HG03565 (cell line): Measurements from ENCODE around the gene RAB3GAP2.
"Not testable (repeated sequence)": the region's sequence is repeated elsewhere in the genome, so short reads cannot be mapped to it uniquely, and the experiment has no call there.

ENCODE experiments used
- ATAC-seq: cut with Tn5 transposase; IDR thresholded peaks from one replicate; pipeline ENCODE4 v1.9.1; 2021; ENCODE audit warnings: mild to moderate bottlenecking, moderate library complexity; ENCODE audit not compliant: unreplicated experiment

Gene RAB3GAP2

DNA sequence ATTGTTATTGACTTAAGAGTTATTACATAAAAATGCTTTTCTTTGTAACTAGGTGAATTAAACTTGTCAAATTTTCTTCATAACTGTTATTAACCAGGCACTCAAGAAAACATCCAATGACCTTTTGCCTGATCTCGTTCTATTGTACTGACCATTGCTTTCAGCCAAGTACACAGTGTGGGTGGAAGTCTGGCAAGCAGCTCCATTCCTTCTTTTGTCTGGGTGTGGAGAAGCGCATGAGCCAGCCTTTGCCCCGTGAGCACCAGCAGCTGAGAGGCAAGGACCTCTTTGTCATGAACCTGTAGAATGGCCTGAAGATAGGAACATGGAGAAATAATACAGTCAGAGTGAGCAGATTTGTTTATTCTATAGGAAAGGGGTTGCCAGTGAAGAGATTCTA, 120.8 kb downstream of the RAB3GAP2 start:
- ATAC-seq: no peak

DNA sequence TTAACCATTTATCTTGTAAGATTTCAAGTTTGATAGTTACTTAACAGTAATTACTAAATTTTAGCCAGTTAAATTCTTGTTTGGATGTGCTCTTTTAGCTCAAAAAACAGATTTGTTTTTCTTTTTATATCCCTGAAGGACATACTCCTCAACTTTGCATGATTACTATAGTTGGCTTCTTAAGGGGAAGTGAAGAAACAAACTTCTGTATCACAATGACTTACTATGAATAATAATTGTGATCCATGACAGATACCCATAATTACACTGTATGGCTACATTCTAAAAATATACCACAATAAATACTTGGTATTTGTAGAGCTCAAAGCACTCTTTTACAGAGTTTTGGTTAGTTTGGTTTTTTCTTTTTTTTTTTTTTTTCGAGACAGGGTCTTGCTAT, 122.5 kb downstream of the RAB3GAP2 start:
- ATAC-seq: peak; percentile 63

DNA sequence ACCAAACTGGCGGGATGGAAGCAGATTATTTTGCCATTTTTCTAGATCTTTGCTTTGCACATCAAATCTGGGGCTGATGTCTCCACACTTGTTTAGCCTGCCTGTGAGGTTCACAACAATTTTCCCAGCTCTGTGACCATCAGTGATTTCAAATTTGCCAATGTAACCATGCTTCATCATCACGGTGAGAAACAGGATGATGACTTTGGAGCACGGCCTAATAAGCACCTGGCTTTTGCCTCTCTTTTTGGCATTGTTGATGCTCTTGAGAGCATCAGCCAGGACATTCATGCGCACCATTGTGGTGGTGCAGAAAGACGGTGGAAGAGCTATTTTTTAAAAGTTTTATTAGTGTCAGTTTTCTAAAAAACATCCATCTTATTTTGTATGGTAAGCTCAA, 128.2 kb downstream of the RAB3GAP2 start:
- no peak for ATAC-seq

DNA sequence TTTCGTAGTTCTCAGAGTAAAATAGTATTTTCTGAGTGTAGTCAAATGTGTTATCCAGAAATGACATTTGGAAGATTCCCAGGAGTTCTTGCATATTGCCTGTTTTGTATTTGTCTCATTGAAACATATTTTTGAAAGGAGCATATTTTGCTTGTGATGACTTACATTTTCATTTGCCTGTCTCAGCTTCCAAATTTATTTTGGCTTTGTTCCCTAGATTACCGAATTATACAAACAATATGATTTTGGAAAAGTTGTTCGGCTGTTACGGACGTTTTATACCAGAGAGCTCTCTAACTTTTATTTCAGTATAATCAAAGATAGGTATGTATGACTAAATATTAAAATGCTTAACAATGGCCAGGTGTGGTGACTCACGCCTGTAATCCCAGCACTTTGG, 132.3 kb downstream of the RAB3GAP2 start:
- ATAC-seq: no peak

DNA sequence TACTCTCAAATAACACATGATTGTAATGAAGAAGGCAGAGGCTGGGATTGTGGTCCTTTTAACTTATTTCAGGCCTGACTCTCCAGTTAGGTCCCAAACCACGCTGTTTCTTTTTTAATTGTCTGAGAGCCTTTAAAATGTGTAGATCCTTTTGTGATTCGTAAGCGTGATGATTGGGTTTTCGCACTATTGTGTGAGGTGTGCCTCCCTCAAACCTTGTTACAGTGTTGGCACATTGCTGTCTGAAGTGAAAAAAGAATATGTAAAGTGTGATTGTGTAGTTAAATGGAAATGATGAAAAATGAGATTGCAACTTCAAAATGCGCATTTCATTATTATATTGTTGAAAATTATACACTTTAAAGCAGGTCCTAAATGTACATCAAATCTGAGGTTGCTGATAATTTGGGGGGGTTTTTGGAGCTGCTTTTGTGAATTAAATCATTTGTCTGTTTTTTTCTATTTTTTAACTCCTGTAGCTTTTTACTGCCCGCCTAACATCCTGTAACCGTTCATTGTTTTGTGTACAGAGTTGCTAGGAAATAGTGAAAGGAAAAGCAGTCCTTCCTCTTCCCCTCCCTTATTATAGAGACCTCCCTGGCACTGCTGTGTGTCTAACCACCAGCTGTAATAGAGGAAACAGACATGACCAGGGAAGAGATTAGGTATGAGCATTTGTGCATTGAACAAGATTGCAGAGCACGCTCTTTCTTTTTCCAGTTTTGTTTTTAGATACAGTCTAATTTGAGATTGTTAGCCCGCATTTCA, 135.1 kb downstream of the RAB3GAP2 start:
- ATAC-seq: no peak

DNA sequence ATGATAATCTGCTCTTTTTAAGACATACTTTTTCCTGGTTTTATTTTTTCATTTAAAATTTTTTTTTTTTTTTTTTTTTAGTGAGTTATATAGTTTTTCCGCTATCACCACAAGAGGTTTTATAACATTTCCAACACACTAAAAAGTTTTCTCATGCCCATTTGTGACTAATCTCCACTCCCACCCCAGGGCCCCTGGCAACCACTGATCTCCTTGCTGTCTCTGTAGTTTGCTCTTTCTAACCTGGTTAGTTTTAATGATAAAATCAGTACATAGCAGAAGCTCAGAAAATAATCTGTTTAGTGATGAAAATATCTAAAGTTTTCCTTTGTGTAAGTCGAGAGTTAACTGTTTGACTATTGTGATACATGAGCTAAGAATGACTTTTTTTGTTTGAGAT, 136.5 kb downstream of the RAB3GAP2 start:
- no peak for ATAC-seq

DNA sequence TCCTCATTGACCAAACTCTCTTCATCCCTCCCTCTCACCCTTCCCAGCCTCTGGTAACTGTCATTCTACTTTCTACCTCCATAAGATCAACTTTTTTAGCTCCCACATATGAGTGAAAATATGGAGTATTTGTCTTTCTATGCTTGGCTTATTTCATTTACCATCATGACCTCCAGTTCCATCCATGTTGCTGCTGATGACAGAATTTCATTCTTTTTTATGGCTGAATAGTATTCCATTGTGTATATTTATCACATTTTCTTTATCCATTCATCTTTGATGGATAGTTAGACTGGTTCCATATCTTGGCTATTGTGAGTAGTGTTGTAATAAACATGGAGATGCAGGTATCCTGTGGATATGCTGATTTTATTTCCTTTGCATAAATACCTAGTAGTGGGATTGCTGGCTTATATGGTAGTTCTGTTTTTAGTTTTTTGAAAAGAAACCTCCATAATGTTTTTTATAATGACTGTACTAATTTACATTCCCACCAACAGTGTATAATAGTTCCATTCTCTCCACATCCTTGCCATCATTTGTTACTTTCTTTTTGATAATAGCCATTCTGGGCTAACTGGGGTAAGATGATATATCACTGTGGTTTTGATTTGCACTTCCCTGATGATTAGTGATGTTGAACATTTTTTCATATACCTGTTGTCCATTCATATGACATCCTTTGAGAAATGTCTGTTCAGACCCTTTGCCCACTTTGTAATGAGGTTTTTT, 142.6 kb downstream of the RAB3GAP2 start:
- no peak for ATAC-seq

DNA sequence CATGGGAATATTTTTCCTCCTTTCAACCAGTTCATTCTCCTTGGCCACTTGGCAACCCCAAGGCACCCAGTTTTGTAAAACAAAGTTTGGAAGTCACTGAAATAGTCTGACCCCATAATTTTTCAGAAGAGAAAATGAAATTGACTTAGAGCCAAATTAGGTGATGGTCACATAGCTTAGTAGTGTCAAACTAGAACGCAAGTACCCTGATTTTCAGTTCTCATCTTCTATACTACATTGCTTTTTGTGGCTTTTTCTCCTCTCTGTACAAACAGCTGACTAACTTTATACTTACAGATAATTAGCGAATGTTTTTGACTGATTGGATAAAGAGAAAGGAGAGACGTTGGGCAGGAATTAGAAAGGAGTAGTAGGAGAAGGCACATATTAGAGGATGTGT, 145.2 kb downstream of the RAB3GAP2 start:
- ATAC-seq: no peak

DNA sequence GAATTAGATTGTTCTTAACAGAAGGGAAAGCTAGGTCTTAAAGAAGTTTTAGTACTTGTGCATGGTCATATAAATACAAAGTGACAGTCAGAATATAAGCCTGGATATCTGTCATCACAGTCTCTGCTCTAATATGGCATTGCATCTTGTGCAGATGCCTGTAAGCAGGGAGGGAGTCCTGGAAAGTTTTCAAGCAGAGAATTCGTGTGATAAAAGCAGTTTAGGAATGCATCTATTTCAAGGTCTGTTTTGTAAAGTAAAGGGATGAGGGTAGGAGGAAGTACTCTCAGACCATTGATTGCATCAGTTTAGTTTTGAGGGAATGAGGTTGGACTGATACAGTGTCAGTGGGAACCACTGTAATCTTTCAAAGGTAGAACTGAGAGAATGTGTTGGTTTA, 147.7 kb downstream of the RAB3GAP2 start:
- no peak for ATAC-seq

DNA sequence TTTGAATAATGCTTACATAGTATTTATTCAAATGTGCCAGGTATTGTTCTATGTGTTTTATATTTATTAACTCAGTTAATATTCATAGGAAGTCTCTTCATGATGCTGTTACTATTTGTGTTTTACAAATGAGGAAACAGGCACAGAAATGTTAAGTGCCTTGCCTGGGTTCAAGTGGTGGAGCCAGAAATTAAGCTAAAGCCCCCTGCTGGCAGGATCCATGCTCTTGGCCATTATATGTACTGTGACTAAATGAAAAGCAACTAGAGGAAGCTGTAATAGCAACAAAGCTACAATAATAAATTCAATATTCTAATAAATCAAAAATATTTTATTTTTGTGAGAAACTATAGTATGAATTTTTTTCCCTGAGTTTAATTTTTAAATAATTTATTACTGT, 148.4 kb downstream of the RAB3GAP2 start:
- ATAC-seq: no peak

DNA sequence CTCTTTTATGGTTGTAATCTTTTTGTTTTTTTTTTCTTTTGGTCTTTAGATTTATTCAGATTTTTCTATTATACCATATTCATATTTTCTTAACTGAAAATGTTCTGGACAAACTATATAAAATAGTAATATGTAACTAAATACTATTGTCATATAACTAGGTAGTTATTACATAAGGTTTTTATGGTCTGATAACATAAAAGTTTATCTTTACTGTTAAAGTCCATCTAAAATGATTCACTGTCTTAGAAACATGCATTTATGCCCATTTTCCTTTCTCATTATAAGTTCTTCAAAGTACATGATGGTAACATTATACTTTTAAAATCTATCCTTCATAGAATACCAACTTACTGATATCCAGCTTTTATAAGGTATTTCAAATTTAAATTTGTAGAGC, 149.2 kb downstream of the RAB3GAP2 start:
- ATAC-seq: no peak

DNA sequence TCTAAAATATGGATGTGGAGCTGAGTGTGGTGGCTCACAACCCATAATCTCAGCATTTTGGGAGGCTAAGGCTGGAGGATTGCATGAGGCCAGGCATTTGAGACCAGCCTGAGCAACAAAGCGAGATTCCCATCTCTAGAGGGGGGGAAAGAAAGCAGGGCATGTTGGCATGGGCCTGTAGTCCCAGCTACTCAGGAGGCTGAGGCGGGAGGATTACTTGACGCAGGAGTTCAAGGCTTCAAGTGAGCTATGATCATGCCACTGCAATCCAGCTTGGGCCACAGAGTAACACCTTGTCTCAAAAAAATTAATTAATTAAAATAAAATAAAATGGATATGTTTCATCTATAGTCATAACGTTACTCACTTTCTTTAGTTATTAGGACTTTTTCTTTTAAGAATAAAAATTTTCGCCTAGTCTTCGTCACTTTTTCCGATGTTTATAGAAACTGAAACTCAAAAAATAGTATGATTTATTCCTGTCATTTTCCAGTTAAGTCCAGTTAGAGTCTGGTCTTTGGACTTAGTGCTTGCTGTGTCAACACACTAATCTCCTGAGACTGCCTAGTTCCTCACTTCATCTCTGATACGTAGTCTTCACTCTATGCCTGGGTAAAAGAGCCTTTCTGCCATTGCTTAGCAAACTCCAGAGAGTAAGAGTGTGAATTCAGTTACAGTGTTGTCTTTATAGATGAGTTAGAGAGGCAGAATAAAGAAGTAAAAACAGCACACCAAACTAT, 150.3 kb downstream of the RAB3GAP2 start:
- ATAC-seq: no peak

DNA sequence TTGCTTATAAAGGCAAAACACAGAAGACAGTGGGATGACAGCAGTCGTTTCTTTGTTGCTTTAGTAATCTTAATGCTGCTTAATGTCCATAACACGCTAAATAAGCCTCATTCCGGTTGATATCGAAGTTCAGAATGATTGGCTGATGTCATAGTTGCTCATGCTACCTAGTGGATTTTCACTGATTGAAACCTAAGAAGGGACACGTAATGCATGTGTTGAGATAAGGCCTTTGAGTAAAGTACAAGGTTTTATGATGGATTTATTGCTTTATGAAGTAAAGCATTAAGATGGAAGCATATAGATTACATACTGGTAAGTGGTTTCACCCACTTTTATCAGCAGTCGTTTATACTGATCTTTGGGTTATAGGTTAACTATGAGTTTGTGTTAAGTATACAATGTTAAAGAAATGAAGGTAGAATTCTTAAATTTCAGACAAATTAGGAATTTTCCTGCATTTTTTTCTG, 153.2 kb downstream of the RAB3GAP2 start:
- ATAC-seq: no peak

DNA sequence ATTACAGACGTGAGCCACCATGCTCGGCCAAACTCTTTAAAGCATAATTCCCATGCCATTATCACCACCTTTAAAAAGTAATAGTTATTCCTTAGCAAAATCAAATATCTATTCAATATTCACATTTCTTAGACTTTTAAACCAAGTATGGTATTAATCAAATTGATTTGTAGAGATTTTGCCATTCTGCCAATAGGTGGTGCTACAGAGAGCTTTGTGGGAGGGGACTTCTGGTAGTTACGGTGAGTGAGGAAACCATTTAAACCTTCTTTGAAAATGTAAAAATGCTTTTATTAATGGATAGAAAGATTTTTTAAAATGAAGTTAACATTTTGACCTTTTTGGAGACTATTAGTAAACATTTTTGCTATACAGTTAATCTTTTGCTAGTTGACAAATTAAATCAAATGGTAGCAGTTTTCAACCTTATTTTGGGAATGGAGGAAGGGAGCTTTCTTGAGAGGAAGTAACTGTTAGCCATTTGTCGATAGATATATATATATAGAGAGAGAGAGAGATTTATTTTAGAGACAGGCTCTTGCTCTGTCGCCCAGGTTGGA, 159.0 kb downstream of the RAB3GAP2 start:
- ATAC-seq: no peak

DNA sequence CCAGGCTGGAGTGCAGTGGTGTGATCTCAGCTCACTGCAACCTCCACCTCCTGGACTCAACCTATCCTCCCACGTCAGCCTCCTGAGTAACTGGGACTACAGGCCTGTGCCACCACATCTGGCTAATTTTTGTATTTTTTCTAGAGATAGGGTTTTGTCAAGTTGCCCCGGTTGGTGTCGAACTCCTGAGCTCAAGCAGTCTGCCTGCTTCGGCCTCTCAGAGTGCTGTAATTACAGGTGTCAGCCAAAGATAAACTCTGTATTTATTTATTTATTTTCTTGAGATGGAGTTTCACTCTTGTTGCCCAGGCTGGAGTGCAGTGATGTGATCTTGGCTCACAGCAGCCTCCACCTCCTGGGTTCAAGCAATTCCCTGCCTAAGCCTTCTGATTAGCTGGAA, 159.7 kb downstream of the RAB3GAP2 start:
- not testable (repeated sequence) for ATAC-seq

DNA sequence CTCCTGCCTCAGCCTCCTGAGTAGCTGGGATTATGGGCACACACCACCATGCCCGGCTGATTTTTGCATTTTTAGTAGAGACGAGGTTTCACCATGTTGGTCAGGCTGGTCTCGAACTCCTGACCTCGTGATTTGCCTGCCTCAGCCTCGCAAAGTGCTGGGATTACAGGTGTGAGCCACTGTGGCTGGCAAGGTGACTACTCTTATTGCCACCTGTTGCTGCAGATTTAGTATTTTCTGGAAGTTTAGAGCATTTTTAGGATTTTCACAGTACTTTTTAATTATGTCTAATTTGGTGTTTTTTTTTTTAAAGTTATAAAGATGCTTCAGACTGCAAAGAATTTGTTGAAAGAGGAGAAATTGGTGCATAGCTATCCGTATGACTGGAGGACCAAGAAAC, 161.8 kb downstream of the RAB3GAP2 start:
- not testable (repeated sequence) for ATAC-seq

DNA sequence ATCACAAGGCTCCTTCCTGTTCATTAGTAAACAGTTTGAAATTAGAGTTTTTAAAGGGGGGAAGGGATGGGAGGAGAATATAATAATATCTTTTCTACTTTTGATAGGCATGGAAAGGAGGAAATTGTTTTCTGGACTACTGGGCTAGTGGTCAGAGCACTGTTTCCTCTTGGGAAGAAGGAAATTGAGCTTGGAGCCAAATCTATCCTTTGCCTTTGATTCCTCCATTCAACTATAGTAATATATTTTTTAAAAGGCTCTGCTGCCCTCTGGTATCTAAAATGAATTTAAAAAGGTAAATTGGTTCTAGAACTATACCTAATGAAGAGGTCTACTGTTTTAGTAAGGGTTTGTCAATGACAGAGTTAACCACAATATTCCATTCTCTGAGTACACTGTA, 172.4 kb downstream of the RAB3GAP2 start:
- ATAC-seq: no peak
